ENCODE measurements around the gene NTRK2. TPM values are rescaled to one million over a fixed set of nuclear protein-coding genes. Genes with fewer than 3 reads are reported as not detected.

The NTRK2 gene
- total RNA-seq, 1 donor from 2014 or later, result 1.5 TPM

DNA sequence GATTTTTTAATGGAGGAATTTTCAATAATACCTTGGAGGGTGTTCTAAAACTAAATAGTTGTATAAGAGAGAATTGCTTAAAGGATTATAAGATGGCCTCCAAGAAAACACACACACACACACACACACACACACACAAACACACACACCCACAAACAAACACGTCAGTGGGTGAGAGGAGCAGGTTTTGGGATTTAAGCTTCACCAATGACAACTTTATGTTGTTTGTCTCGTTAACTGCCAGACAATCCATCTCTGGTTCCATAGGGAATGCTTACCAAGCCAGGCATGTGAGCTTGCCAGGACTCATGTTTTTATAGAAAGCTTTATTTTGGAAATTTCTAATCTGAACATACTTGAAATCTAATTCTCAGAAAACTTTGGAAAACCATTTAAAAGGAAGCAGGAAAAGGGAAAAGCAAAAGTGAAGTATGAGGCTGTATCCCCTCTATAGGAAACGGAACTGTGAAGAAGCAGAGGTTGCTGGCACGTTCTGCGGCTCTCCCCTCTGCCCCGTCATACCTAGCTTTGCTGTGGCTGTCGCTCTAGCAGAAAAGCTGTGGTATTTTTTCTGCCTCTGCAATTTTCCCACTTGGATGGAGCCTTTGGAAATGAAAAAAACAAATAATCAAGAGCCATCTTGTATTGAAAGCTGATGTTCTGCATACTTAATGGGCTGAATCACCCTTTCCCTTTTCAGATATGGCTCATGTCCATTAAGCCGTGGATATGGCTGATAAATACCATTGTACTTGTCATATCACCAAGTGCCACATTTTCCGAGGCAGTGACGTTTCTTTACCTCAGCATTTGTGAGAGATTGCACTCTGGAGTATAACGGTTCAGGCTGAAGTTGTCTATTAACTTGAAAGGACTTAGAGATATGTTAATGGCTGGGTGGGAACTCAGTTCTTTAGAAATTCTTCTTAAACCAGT, 112.7 kb downstream of the NTRK2 start:
- TF ChIP-seq, protein P1, sequence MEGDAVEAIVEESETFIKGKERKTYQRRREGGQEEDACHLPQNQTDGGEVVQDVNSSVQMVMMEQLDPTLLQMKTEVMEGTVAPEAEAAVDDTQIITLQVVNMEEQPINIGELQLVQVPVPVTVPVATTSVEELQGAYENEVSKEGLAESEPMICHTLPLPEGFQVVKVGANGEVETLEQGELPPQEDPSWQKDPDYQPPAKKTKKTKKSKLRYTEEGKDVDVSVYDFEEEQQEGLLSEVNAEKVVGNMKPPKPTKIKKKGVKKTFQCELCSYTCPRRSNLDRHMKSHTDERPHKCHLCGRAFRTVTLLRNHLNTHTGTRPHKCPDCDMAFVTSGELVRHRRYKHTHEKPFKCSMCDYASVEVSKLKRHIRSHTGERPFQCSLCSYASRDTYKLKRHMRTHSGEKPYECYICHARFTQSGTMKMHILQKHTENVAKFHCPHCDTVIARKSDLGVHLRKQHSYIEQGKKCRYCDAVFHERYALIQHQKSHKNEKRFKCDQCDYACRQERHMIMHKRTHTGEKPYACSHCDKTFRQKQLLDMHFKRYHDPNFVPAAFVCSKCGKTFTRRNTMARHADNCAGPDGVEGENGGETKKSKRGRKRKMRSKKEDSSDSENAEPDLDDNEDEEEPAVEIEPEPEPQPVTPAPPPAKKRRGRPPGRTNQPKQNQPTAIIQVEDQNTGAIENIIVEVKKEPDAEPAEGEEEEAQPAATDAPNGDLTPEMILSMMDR (IDR thresholded peaks at IDR 0.05; ENCODE audit: insufficient read depth, low read length, poor library complexity, severe bottlenecking), result no peak
- Histone ChIP-seq H3K4me3 (ENCODE audit: low read depth, low read length) (no peak overlapping the region), H3K36me3 (ENCODE audit: control insufficient read depth, insufficient read depth, low read length) (no peaks in the 10 kb centered on the region), H3K27me3 (ENCODE audit: control insufficient read depth, insufficient read depth, low read length) (peaks cover 2% of the 10 kb centered on the region)
- no peak for DNase-seq (ENCODE audit: low read depth)

DNA sequence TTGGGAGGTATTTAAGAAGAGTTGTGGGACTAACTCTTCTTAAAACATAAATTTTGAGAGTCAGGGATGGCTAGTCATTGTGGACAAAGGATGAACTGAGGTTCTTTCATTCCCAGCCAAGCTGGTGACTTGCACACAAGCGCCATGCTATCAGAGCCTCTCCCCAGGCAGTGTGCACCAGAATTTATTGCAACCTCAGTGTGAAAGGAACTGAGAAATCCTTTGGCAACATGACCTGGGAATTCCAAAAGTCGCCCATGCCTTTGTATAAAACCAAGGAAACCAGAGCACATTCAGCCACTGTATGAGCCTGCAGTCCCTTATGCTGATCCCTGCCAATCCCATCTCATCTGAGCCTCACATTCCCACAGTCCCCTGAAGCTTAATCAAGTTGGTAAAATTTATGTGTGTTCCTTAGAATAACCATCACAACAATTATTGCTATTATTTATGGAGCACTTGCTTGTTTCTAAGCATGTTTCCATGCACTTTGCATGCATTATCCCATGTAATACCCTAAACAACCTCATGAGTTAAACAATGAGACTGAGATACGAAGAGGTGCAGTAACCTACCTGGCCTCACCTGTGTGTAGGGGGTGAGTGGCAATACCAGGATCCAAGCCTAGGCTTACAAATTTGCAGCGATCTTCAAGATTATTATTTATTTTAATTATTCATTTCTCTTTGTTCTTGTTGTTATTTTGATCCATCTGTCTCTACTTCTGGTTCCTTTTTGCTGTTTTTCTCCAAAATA, 116.4 kb downstream of the NTRK2 start:
- DNase-seq (ENCODE audit: low read depth), result no peak
- H3K36me3 ChIP-seq (ENCODE audit: control insufficient read depth, insufficient read depth, low read length), result no peaks in the 10 kb centered on the region
- TF ChIP-seq, protein P1 (IDR thresholded peaks at IDR 0.05; ENCODE audit: insufficient read depth, low read length, poor library complexity, severe bottlenecking), result no peak
- no peaks in the 10 kb centered on the region for H3K27me3 ChIP-seq (ENCODE audit: control insufficient read depth, insufficient read depth, low read length)
- no peak overlapping the region for H3K4me3 ChIP-seq (ENCODE audit: low read depth, low read length)

DNA sequence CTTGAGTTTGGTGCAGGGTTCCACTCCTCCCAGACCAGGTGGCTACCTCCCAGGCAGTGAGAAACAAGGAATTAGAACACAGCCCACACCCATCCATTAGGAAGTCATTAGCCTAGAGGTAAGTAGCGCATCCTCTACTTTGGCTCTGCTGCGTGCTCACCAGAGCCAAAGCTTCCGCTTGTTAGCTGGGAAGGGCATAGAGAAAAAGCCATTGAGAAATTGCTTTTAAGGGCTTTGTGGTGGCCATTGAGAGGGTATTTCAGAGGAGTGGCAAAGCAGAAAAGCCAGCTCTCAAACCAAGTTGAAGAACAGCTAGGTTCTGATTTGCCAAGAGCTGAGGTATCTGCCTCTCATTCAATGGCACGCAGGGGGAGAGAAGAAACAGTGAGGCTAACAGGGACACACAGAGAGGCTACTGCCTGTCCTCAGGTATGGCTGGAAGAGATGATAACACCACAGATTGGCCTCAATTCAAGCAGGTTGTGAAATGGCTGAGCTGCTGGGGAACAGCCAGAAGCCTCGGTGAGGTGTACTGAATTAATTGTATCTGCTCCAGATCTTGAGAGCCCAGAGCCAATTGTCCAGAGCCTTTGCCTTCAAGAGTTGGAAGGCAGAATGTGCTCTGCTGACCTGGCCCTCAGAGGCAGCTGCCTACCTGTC, 119.4 kb downstream of the NTRK2 start:
- no peaks in the 10 kb centered on the region for H3K36me3 ChIP-seq (ENCODE audit: control insufficient read depth, insufficient read depth, low read length)
- H3K27me3 ChIP-seq (ENCODE audit: control insufficient read depth, insufficient read depth, low read length), result no peaks in the 10 kb centered on the region
- DNase-seq (ENCODE audit: low read depth), result no peak
- TF ChIP-seq, protein P1 (IDR thresholded peaks at IDR 0.05; ENCODE audit: insufficient read depth, low read length, poor library complexity, severe bottlenecking), result no peak
- no peak overlapping the region for H3K4me3 ChIP-seq (ENCODE audit: low read depth, low read length)

DNA sequence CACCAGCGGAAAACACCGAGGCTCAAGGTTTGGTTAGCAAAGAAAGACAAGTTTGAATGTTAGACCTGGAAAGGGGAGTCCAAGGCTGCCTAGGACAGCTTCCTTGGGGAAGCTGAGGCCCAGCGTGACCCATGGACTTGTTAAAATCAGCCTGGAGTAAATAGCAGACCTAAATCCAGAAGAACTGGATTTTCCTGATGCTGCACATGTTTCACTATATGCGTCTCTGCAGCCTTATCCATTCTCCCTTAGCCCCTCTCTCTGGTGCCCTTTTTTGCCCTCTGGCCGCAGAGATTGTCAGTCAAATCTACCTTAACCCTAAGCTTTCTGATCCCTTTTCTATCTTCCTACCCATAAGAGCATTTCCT, 119.9 kb downstream of the NTRK2 start:
- Histone ChIP-seq H3K4me3 (ENCODE audit: low read depth, low read length) (no peak overlapping the region), H3K27me3 (ENCODE audit: control insufficient read depth, insufficient read depth, low read length) (no peaks in the 10 kb centered on the region), H3K36me3 (ENCODE audit: control insufficient read depth, insufficient read depth, low read length) (no peaks in the 10 kb centered on the region)
- TF ChIP-seq, protein P1 (IDR thresholded peaks at IDR 0.05; ENCODE audit: insufficient read depth, low read length, poor library complexity, severe bottlenecking), result no peak
- no peak for DNase-seq (ENCODE audit: low read depth)

DNA sequence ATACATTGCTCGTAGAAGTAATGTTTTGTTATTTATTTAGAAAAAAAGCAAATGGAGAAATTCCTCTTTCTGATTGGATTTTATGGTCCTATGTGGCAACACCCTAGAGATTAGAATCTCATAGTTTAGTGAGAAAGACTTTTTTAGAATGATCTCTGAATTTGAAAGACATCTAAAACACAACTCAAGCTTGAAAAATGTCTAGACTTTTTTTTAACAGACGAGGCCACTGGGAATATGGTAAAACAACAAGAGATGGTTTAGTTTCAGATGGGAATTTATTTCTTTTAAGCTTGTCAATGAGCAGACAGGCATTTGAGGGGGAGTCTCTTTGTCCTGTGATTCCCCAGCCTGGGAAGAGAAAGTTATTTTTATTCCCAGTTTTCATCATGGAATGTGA, 122.1 kb downstream of the NTRK2 start:
- TF ChIP-seq, protein P1 (IDR thresholded peaks at IDR 0.05; ENCODE audit: insufficient read depth, low read length, poor library complexity, severe bottlenecking), result no peak
- Histone ChIP-seq H3K27me3 (ENCODE audit: control insufficient read depth, insufficient read depth, low read length) (no peaks in the 10 kb centered on the region), H3K36me3 (ENCODE audit: control insufficient read depth, insufficient read depth, low read length) (no peaks in the 10 kb centered on the region), H3K4me3 (ENCODE audit: low read depth, low read length) (no peak overlapping the region)
- no peak for DNase-seq (ENCODE audit: low read depth)

Data from kidney epithelial cell (primary cell).